T47D (cell line): ENCODE data around the gene MRNIP.

Source experiments
- DNase-seq, 2 experiments: peaks; one replicate each; pipeline versions ENCODE4 v3.0.0 to v3.0.0-alpha.2; 2011 to 2012; ENCODE audit warnings: low read depth in 1 of 2, low spot score in 1 of 2
- JUND ChIP-seq: IDR thresholded peaks from 2 replicates; pipeline ENCODE4 v1.6.1; 2012; ENCODE audit warnings: low read depth
- in situ Hi-C: cut with HindIII; loops from 2 replicates; pipeline ENCODE4 v1.10.0; 2016; ENCODE audit warnings: low sequenced_read_pairs, low pct_unique_long_range_greater_than_20kb

MRNIP gene

GRCh38 chr5:179818746-179819295 lies 39.8 kb downstream of the MRNIP start:
- peak; percentile 78 to 83 for DNase-seq
- in situ Hi-C loops: no loop called here
- TF ChIP-seq JUND: peak; percentile 52; the same call in 1 of the 2 replicates

- in situ Hi-C loops: no loop called here
- DNase-seq: no peak
- TF ChIP-seq JUND: no peak
These were observed 40.5 kb downstream of the MRNIP start for GRCh38 chr5:179817890-179818745.

- no peak for TF ChIP-seq JUND
- in situ Hi-C loops: no loop called here
- no peak for DNase-seq
These were observed 41.2 kb downstream of the MRNIP start for GRCh38 chr5:179817470-179817840.

GRCh38 chr5:179816796-179817469 lies 41.7 kb downstream of the MRNIP start:
- no peak for TF ChIP-seq JUND
- DNase-seq: no peak
- in situ Hi-C loops: no loop called here

- in situ Hi-C loops: no loop called here
- no peak for DNase-seq
- TF ChIP-seq JUND: no peak
These were observed 42.2 kb downstream of the MRNIP start for GRCh38 chr5:179816401-179816795.

GRCh38 chr5:179815491-179816249 lies 42.9 kb downstream of the MRNIP start:
- DNase-seq: no peak
- in situ Hi-C loops: no loop called here
- TF ChIP-seq JUND: no peak

- no peak for TF ChIP-seq JUND
- in situ Hi-C loops: no loop called here
- no peak for DNase-seq
These were observed 44.5 kb downstream of the MRNIP start for GRCh38 chr5:179814090-179814489.

- no peak for DNase-seq
- in situ Hi-C loops: no loop called here
- no peak for TF ChIP-seq JUND
These were observed 45.5 kb downstream of the MRNIP start for GRCh38 chr5:179812997-179813607.

- in situ Hi-C loops: no loop called here
- no peak for DNase-seq
- no peak for TF ChIP-seq JUND
These were observed 46.3 kb downstream of the MRNIP start for GRCh38 chr5:179812135-179812825.

- TF ChIP-seq JUND: no peak
- in situ Hi-C loops: no loop called here
- peak; percentile 85 to 92 for DNase-seq
These were observed 52.2 kb downstream of the MRNIP start, which contains the start of gene MGAT4B for GRCh38 chr5:179806250-179807048. TSS of gene MGAT4B (minus strand) at chr5:179806866. CDS start at chr5:179806583, 283 bp downstream.
